ENCODE measurements around the gene UBE2O. TPM values are rescaled to one million over a fixed set of nuclear protein-coding genes. Genes with fewer than 3 reads are reported as not detected.

UBE2O gene
- total RNA-seq, 2 experiments from 2014 or later: 43.4 to 79.6 TPM

GRCh38 chr17:76410328-76410965 lies 42.5 kb downstream of the UBE2O start:
- no peak overlapping the region for H3K27ac ChIP-seq (ENCODE audit: low read depth, low read length, poor library complexity, severe bottlenecking)
- no peaks in the 10 kb centered on the region for H3K9me3 ChIP-seq (ENCODE audit: low read length)
- BruUV-seq (replicated peaks): no TSS peak
- peaks cover 57% of the 10 kb centered on the region; the same call in 1 of the 2 replicates for H3K79me2 ChIP-seq (ENCODE audit: insufficient read depth, low read depth, low read length)
- H3K4me1 ChIP-seq (ENCODE audit: insufficient read depth, low read length, poor library complexity, severe bottlenecking): peaks cover 59% of the 10 kb centered on the region
- POLR2A ChIA-PET: interaction anchor here (0.7 to 1.5 kb wide), 5 partner anchors 15 to 97 kb away, joined by 3 to 12 read pairs (median 3); no protein-coding TSS in a partner anchor
- DNase-seq (ENCODE audit: low spot score): no peak
- H4K20me1 ChIP-seq (ENCODE audit: insufficient read depth, low read length): peaks cover 9% of the 10 kb centered on the region; the same call in 1 of the 2 replicates
- CTCF ChIA-PET (ENCODE audit: unreplicated experiment): interaction anchor here (0.9 to 4.7 kb wide), 5 partner anchors 9 to 48 kb away, joined by 3 to 33 read pairs (median 3); no protein-coding TSS in a partner anchor
- intact Hi-C loops (cut with micrococcal nuclease; ENCODE audit: unreplicated experiment): no loop called here
- peaks cover 42% of the 10 kb centered on the region; the same call in 1 of the 2 replicates for H3K36me3 ChIP-seq (ENCODE audit: insufficient read depth, low read length)
- no peak for TF ChIP-seq EZH2phosphoT487 (IDR thresholded peaks at IDR 0.05; ENCODE audit: borderline replicate concordance, low read depth, low read length)
- TF ChIP-seq CTCF (conservative IDR thresholded peaks at IDR 0.05; ENCODE audit: low read length): no peak
- H2AFZ ChIP-seq (ENCODE audit: low read length): no peak overlapping the region
- no peak overlapping the region for H3K4me3 ChIP-seq (ENCODE audit: low read depth, low read length, poor library complexity, severe bottlenecking)
- no peaks in the 10 kb centered on the region for H3K9me2 ChIP-seq (ENCODE audit: insufficient read depth, low read length)
- H3K4me2 ChIP-seq (ENCODE audit: low read length): no peak overlapping the region

- Histone ChIP-seq H3K9me3 (ENCODE audit: low read length) (no peaks in the 10 kb centered on the region), H3K4me2 (ENCODE audit: low read length) (peak overlapping the region; percentile 52), H3K4me3 (ENCODE audit: low read depth, low read length, poor library complexity, severe bottlenecking) (no peak overlapping the region), H2AFZ (ENCODE audit: low read length) (no peak overlapping the region), H3K79me2 (ENCODE audit: insufficient read depth, low read depth, low read length) (peaks cover 38% of the 10 kb centered on the region; the same call in 1 of the 2 replicates), H3K9me2 (ENCODE audit: insufficient read depth, low read length) (no peaks in the 10 kb centered on the region), H3K4me1 (ENCODE audit: insufficient read depth, low read length, poor library complexity, severe bottlenecking) (peaks cover 48% of the 10 kb centered on the region), H4K20me1 (ENCODE audit: insufficient read depth, low read length) (peaks cover 9% of the 10 kb centered on the region; the same call in 1 of the 2 replicates), H3K36me3 (ENCODE audit: insufficient read depth, low read length) (peaks cover 60% of the 10 kb centered on the region), H3K27ac (ENCODE audit: low read depth, low read length, poor library complexity, severe bottlenecking) (peak overlapping the region; percentile 1)
- DNase-seq (ENCODE audit: low spot score): peak; percentile 89
- CTCF ChIA-PET (ENCODE audit: unreplicated experiment): interaction anchor here (0.6 to 4.7 kb wide), 4 partner anchors 10 to 92 kb away, joined by 3 to 33 read pairs (median 4); no protein-coding TSS in a partner anchor
- TF ChIP-seq EZH2phosphoT487 (IDR thresholded peaks at IDR 0.05; ENCODE audit: borderline replicate concordance, low read depth, low read length) (no peak), CTCF (conservative IDR thresholded peaks at IDR 0.05; ENCODE audit: low read length) (peak; percentile 100)
- no TSS peak for BruUV-seq (replicated peaks)
- intact Hi-C loops (cut with micrococcal nuclease; ENCODE audit: unreplicated experiment): loop anchor here (1.0 to 5.0 kb wide), 3 partner anchors 50 to 139 kb away; no protein-coding TSS in a partner anchor
- POLR2A ChIA-PET: interaction anchor here (0.9 to 1.4 kb wide), 4 partner anchors 45 to 99 kb away, joined by 3 to 6 read pairs (median 4); no protein-coding TSS in a partner anchor
Observed at GRCh38 chr17:76408037-76408849, 44.7 kb downstream of the UBE2O start.
